ENCODE data around the gene AP1M2. TPM values are rescaled to one million over a fixed set of nuclear protein-coding genes. Genes with fewer than 3 reads are reported as not detected.

Gene AP1M2
- total RNA-seq, 2 donors from 2014 or later: not detected

Other genes starting within 250 kb of the AP1M2 start
- gene ICAM3, start 247.7 kb downstream of the AP1M2 start, total RNA-seq: 100 to 1,000 TPM; 144 to 228 TPM
- 100 to 1,000 TPM; 221 to 245 TPM for gene TYK2, start 206.7 kb downstream of the AP1M2 start, total RNA-seq
- gene CDC37, start 183.8 kb downstream of the AP1M2 start, total RNA-seq: 100 to 1,000 TPM; 140 to 226 TPM
- 1 to 10 TPM; 9.0 to 9.1 TPM for gene PDE4A, start 166.8 kb downstream of the AP1M2 start, total RNA-seq
- gene KEAP1, start 84.0 kb downstream of the AP1M2 start, total RNA-seq: 10 to 100 TPM; 71.5 to 99.6 TPM
- gene S1PR5, start 69.9 kb downstream of the AP1M2 start, total RNA-seq: under 1 TPM in 1 of 2 donors, not detected in 1; 0.11 TPM
- gene ATG4D, start 43.4 kb downstream of the AP1M2 start, total RNA-seq: 10 to 100 TPM; 27.4 to 37.8 TPM
- gene KRI1, start 21.3 kb downstream of the AP1M2 start, total RNA-seq: 10 to 100 TPM; 43.3 to 52.5 TPM
- 10 to 100 TPM; 21.2 to 46.6 TPM for gene CDKN2D, start 18.3 kb downstream of the AP1M2 start, total RNA-seq
- gene SLC44A2, start 38.2 kb upstream of the AP1M2 start, total RNA-seq: 10 to 100 TPM; 64.8 to 84.9 TPM
- gene ILF3, start 67.0 kb upstream of the AP1M2 start, total RNA-seq: 100 to 1,000 TPM; 286 to 439 TPM
- gene QTRT1, start 114.1 kb upstream of the AP1M2 start, total RNA-seq: 10 to 100 TPM; 36.9 to 61.3 TPM
- gene DNM2, start 130.8 kb upstream of the AP1M2 start, total RNA-seq: 100 to 1,000 TPM; 185 to 209 TPM
- gene TMED1, start 248.9 kb upstream of the AP1M2 start, total RNA-seq: 10 to 100 TPM; 17.6 to 20.2 TPM

Data from activated T-helper 17 cell treated with anti-CD3 and anti-CD28 coated beads, Interleukin-2, amount 50 U/mL, for 72 hours (primary cell).